Caco-2 (cell line): ENCODE data around the gene TLE3. TPM values are rescaled to one million over a fixed set of nuclear protein-coding genes. Genes with fewer than 3 reads are reported as not detected.

Experiments used
- BruUV-seq: library from RNA; stranded (reverse); fragments of 400-500 nt; replicated peaks from 2 replicates; lab custom pipeline; 2021; lab: Mats Ljungman, UMichigan
- CTCF ChIA-PET: fragments of 300-600 bp; sonication (Branson Sonifier 250); formaldehyde crosslinking; loops from one replicate; lab custom pipeline; 2022; ENCODE audit warnings: antibody characterized with exemption; lab: Charles Lee
- POLR2A ChIA-PET: fragments of 300-600 bp; sonication (Branson Sonifier 250); formaldehyde crosslinking; loops from one replicate; lab custom pipeline; 2022; ENCODE audit warnings: antibody characterized with exemption; lab: Charles Lee
- DNase-seq, 2 experiments: peaks; one replicate each; pipeline versions ENCODE4 v3.0.0 to v3.0.0-alpha.2; 2020 to 2022
- H3K27me3 ChIP-seq: replicated peaks from 2 replicates; pipeline ENCODE4 v1.6.0; 2011; ENCODE audit warnings: low read length; ENCODE audit not compliant: control insufficient read depth, insufficient read depth
- H3K36me3 ChIP-seq: 2 replicates; pipeline ENCODE4 v1.5.1; 2011; ENCODE audit warnings: low read length; ENCODE audit not compliant: control insufficient read depth, insufficient read depth
- H3K4me1 ChIP-seq: fragments of 250-450 bp; sonication (Bioruptor Pico); 2 replicates; pipeline ENCODE4 v1.5.1; 2020; ENCODE audit warnings: mild to moderate bottlenecking
- H3K4me3 ChIP-seq: 2 replicates; pipeline ENCODE4 v1.5.1; 2011; ENCODE audit warnings: low read depth, mild to moderate bottlenecking, control low read depth, low read length
- H3K9me3 ChIP-seq: fragments of 250-450 bp; sonication (Bioruptor Pico); 2 replicates; pipeline ENCODE4 v1.5.1; 2020; ENCODE audit warnings: mild to moderate bottlenecking, moderate library complexity
- H3K27ac Mint-ChIP-seq: one replicate; pipeline ENCODE4 v1.8.0; 2022; ENCODE audit warnings: mixed read lengths; ENCODE audit not compliant: unreplicated experiment
- H3K27me3 Mint-ChIP-seq: one replicate; pipeline ENCODE4 v1.8.0; 2022; ENCODE audit warnings: mixed read lengths; ENCODE audit not compliant: insufficient read depth, unreplicated experiment
- H3K36me3 Mint-ChIP-seq: one replicate; pipeline ENCODE4 v1.8.0; 2022; ENCODE audit warnings: mild to moderate bottlenecking, mixed read lengths; ENCODE audit not compliant: insufficient read depth, unreplicated experiment
- H3K4me1 Mint-ChIP-seq: one replicate; pipeline ENCODE4 v1.8.0; 2022; ENCODE audit warnings: low read depth, mixed read lengths; ENCODE audit not compliant: unreplicated experiment
- H3K4me3 Mint-ChIP-seq: one replicate; pipeline ENCODE4 v1.8.0; 2022; ENCODE audit warnings: mild to moderate bottlenecking, moderate library complexity, mixed read lengths; ENCODE audit not compliant: unreplicated experiment
- H3K9me3 Mint-ChIP-seq: one replicate; pipeline ENCODE4 v1.8.0; 2022; ENCODE audit warnings: mixed read lengths; ENCODE audit not compliant: unreplicated experiment
- intact Hi-C: fragments of 100-400 bp; cut with micrococcal nuclease; formaldehyde crosslinking; loops from one replicate; pipeline ENCODE4 v1.10.0; 2022; ENCODE audit not compliant: unreplicated experiment
- total RNA-seq: library from RNA; stranded (reverse); gene quantifications from 2 replicates; pipeline ENCODE4 v1.2.3, GENCODE V29; 2022
- TF ChIP-seq, protein P1 (sequence below), 2 experiments: fragments of 200-600 bp in 1 of 2; IDR thresholded peaks; 1 replicate in 1 of 2; 2 replicates in 1 of 2; pipeline versions ENCODE4 v1.5.1 to v1.8.0; 2011 to 2022; ENCODE audit warnings: antibody characterized with exemption in 1 of 2, control low read depth in 1 of 2, inconsistent platforms in 1 of 2, low read depth in 1 of 2, low read length in 1 of 2, mild to moderate bottlenecking in 1 of 2, moderate library complexity in 1 of 2; ENCODE audit not compliant: insufficient read depth in 1 of 2, severe bottlenecking in 1 of 2, unreplicated experiment in 1 of 2

TLE3 gene
- total RNA-seq, 1 experiment from 2014 or later, result 105 TPM

DNA sequence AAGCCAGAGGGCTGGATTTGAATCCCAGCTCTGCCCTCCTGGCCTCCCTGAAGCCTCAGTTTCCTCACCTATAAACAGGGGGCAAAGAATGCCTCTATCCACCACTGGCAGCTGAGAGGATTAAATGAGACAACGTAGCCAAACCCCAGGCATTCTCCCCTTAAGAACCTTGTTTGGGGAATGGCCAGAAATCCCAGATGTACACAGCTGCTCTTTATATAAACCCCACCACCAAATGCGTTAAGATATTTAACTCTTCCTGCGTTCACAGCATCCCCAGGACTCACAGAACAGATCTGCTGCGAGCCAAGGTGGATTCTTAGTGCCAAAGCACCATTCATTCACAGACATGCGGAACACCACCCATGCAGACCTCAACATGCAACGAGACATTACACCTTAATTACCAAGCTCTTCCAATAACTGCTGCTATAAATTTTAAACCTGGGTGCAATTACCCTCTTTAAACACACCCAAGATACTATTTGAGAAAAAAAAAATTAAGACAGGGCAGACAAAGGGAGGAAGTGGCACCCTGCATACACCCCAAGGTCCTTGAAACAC is 5.2 kb downstream of the TLE3 start:
- H3K36me3 ChIP-seq, result peaks cover 1% of the 10 kb centered on the region; the same call in 1 of the 2 replicates
- intact Hi-C loops, result loop anchor here (10.0 kb wide), 2 partner anchors 272 to 522 kb away; no protein-coding TSS in a partner anchor
- peaks cover 94% of the 10 kb centered on the region for H3K36me3 Mint-ChIP-seq
- no peaks in the 10 kb centered on the region for H3K27me3 Mint-ChIP-seq
- peaks cover 53% of the 10 kb centered on the region for H3K4me1 ChIP-seq
- H3K4me3 ChIP-seq, result no peak overlapping the region
- ChIA-PET POLR2A (interaction anchor here (1.9 kb wide), 1 partner anchor 625 kb away, joined by 4 read pairs; no protein-coding TSS in a partner anchor), CTCF (interaction anchor here (0.7 kb wide), 1 partner anchor 15 kb away, joined by 3 read pairs; no protein-coding TSS in a partner anchor)
- peak overlapping the region; percentile 82 for H3K27ac Mint-ChIP-seq
- no peaks in the 10 kb centered on the region for H3K27me3 ChIP-seq
- BruUV-seq, result no TSS peak
- H3K9me3 Mint-ChIP-seq, result no peaks in the 10 kb centered on the region
- H3K4me1 Mint-ChIP-seq, result peaks cover 50% of the 10 kb centered on the region
- TF ChIP-seq, protein P1, sequence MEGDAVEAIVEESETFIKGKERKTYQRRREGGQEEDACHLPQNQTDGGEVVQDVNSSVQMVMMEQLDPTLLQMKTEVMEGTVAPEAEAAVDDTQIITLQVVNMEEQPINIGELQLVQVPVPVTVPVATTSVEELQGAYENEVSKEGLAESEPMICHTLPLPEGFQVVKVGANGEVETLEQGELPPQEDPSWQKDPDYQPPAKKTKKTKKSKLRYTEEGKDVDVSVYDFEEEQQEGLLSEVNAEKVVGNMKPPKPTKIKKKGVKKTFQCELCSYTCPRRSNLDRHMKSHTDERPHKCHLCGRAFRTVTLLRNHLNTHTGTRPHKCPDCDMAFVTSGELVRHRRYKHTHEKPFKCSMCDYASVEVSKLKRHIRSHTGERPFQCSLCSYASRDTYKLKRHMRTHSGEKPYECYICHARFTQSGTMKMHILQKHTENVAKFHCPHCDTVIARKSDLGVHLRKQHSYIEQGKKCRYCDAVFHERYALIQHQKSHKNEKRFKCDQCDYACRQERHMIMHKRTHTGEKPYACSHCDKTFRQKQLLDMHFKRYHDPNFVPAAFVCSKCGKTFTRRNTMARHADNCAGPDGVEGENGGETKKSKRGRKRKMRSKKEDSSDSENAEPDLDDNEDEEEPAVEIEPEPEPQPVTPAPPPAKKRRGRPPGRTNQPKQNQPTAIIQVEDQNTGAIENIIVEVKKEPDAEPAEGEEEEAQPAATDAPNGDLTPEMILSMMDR (IDR thresholded peaks at IDR 0.05; ENCODE audit: insufficient read depth in 1 of 2, low read depth in 1 of 2, low read length in 1 of 2, severe bottlenecking in 1 of 2, unreplicated experiment in 1 of 2), result no peak
- DNase-seq, result no peak
- no peaks in the 10 kb centered on the region for H3K9me3 ChIP-seq
- H3K4me3 Mint-ChIP-seq, result peak overlapping the region; percentile 98

- no peaks in the 10 kb centered on the region for H3K27me3 ChIP-seq
- TF ChIP-seq, protein P1 (IDR thresholded peaks at IDR 0.05; ENCODE audit: insufficient read depth in 1 of 2, low read depth in 1 of 2, low read length in 1 of 2, severe bottlenecking in 1 of 2, unreplicated experiment in 1 of 2), result no peak
- H3K9me3 Mint-ChIP-seq, result no peaks in the 10 kb centered on the region
- no peaks in the 10 kb centered on the region for H3K9me3 ChIP-seq
- H3K36me3 ChIP-seq, result peaks cover 1% of the 10 kb centered on the region; the same call in 1 of the 2 replicates
- CTCF ChIA-PET, result interaction anchor here (0.7 kb wide), 1 partner anchor 15 kb away, joined by 3 read pairs; no protein-coding TSS in a partner anchor
- no peaks in the 10 kb centered on the region for H3K27me3 Mint-ChIP-seq
- peaks cover 96% of the 10 kb centered on the region for H3K36me3 Mint-ChIP-seq
- peaks cover 53% of the 10 kb centered on the region for H3K4me1 ChIP-seq
- H3K4me3 ChIP-seq, result no peak overlapping the region
- H3K4me3 Mint-ChIP-seq, result peak overlapping the region; percentile 98
- intact Hi-C loops, result loop anchor here (10.0 kb wide), 2 partner anchors 273 to 523 kb away; no protein-coding TSS in a partner anchor
- peak overlapping the region; percentile 82 for H3K27ac Mint-ChIP-seq
- no TSS peak for BruUV-seq
- peaks cover 50% of the 10 kb centered on the region for H3K4me1 Mint-ChIP-seq
- DNase-seq, result no peak
- POLR2A ChIA-PET, result interaction anchor here (1.9 kb wide), 1 partner anchor 624 kb away, joined by 4 read pairs; no protein-coding TSS in a partner anchor
These were observed 5.8 kb downstream of the TLE3 start for GRCh38 chr15:70091726-70092463.
